IPS DF 19.7 (cell line): ENCODE results near the gene ACTL8.
A peak's percentile ranks its signal among the peaks of the same experiment; 100 is the strongest.

Experiments used
- DNase-seq: peaks from one replicate; pipeline ENCODE4 v3.0.0-alpha.2; 2013; ENCODE audit warnings: low read depth, low spot score

ACTL8 gene

DNA sequence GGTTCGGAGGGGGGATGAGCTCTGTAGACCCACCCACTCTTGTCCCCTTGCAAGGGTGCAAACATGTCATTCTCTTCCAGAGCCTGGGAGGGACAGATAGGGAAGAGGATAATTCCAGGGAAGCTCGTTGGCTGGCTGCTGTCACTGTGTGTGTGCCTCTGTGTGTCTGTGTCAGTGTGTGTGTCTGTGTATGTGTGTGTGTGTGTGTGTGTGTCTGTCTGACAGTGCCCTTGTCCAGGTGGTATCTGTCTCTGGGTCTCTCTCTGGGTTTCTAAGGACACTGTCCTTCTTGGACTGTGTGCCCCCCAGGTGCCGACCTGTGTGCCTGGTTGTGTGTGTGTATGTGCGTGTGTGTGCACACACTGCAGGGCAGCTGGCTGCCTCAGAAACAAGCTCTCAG is 90.5 kb downstream of the ACTL8 start:
- no peak for DNase-seq

DNA sequence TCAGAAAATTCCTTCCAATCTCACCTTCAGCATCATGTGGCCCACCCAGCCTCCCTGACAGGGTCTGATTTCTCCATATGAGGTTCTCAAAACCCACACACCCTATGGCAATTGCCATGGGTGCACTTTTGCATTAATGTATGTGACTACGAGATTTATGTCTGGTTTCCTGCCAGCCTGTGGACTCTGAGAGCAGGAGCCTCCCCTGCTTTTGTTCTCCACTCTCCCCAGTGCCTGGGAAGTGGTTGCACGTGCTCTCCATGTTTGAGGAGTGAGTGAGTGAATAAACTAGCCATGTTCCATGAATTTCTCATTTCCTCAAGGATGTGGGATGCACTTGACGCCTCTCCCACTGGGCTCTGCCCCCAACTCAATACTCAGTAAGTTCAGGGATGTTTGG is 91.2 kb downstream of the ACTL8 start:
- no peak for DNase-seq

DNA sequence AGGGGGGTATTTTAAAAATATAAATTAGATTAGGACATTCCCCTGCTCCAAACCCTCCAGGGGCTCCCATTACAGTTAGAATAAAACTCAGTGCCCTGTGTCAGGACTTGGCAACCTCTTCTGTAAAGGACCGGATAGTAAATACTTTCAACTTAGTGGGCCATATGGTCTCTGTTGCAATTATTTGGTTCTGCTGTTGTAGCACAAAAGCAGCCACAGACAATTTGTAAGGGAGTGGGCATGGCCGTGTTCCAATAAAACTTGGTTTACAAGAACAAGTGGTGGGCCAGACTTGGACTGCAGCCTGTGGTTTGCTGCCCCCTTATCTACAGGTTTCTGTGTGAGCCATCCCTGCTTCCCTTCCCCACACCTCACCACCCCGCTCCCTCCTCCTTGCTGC is 92.0 kb downstream of the ACTL8 start:
- DNase-seq, result no peak

DNA sequence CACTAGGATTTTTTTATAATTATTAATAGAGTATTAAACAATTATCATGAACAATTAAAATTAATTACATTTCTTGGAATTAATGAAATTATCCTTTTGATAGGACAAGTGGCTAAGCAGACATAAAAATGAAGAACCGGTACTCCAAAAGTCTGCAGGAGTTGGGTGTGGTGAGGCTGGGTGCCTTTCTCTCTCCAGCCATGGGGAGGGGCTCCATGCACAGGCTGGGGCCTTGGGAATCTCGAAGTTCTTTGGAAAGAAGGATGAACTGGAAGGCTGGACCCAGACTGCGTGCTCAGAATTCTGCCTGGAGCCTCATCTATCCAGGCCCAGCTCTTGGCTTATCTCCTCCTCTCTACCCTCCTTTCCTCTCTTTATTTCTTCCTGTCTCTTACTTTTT is 94.1 kb downstream of the ACTL8 start:
- DNase-seq, result no peak

- DNase-seq, result no peak
Measured at GRCh38 chr1:17851056-17851455, 95.9 kb downstream of the ACTL8 start.

DNA sequence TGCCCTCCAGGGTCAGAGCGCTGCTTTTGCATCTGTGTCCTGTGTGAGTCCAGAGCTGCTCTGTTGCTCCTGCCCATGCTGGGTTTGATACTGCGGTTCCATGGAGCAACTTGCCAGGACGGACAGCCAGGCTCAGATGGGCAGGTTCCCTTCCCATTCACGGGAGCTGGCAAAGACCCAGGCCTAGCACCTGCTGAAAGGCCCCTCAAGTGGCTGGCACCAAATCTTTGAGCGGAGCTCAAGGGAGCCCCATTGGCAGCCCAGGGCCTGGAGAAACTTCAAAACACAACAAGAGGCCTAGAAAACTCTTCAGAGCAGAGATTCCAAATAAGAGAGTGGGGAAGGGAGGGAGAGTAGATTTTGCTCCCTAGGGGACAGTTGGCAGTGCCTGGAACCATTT is 97.2 kb downstream of the ACTL8 start:
- DNase-seq, result no peak

- DNase-seq, result no peak
Measured at GRCh38 chr1:17853241-17853935, 98.3 kb downstream of the ACTL8 start.

DNA sequence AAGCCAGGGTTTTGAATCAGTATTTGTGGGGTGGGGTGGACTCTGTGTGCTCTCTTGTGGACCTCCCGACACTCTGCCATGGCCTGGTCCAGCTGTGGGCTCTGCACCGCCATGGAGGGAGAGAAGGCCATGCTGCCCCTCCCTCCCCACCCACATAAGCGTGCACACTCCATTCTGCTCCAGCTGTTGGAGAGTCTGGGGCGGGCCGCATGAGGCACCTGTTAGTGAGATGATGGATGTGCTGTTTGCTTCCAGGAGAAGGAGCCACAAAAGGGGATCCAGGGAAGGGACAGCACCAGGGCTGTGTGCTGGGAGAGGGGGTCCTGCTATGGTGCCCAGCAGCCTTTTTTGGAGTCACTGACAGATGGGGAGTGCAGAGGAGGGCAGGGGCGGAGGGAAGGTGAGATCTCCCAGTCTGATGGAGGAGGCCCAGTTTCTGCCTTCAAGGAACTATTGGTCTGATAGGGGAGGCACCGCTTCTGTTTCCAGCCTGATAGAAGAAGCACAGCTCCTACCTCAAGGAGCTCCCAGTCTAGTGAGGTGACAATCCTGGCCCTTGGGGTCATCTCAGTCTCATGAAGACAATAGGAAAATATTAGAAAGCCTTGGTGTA is 101.5 kb downstream of the ACTL8 start:
- no peak for DNase-seq

DNA sequence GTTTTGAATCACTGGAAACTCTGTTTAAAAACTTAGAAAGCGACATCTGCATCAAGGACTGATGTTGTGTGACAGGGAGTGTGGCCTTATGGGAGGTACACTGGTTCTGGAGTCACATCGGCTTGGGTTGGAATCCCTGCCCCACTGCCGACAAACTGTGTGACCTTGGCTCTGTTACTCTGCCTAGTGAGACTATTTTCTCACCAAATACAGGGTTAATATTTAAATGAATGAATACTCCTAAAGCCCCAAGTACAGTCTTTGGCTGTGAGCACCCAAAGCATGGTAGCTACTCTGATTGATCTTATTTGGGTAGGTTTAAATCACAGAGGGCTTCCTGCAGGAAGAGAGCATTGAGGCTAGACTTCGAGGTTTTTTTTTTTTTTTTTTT is 102.0 kb downstream of the ACTL8 start:
- DNase-seq, result no peak

DNA sequence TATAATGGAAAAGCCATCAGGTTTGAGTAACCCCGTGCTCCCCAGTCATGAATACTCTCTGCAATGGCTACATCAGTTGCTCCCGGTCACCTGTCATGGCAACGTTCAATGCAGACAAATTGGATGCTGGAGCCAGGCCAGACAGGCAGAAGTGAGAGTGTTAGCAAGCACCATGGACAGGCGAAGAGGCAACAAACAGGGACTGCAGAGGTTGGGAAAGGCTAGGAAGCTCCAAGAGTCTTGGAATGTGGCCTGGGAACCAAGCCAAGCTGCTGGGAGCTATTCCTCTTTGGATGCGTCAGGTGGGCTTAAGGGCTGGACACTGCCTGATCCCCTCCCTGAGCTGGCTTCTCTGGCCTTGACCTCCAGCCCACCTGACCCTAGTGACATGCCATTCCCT is 102.9 kb downstream of the ACTL8 start:
- DNase-seq, result no peak

- no peak for DNase-seq
Measured at GRCh38 chr1:17860812-17861211, 105.7 kb downstream of the ACTL8 start.

DNA sequence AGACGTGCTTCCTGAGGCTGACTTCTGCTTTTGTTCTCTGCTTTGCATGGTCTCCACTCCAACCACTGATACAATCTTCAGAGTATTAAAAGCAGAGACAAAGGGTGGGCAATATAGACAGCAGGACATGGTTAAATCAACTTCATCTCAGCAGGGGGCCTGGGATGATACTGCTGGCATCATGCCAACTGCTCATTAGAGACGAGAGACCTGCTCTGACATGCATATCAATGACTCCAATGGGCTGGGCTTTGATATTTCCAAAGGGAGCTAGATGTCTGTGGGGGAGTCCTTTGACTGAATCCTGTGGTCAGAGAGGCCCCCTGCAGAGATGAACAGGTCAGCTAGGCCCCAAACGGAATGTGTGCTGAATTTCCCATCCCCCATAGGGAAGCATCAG is 106.6 kb downstream of the ACTL8 start:
- peak; percentile 5 for DNase-seq

DNA sequence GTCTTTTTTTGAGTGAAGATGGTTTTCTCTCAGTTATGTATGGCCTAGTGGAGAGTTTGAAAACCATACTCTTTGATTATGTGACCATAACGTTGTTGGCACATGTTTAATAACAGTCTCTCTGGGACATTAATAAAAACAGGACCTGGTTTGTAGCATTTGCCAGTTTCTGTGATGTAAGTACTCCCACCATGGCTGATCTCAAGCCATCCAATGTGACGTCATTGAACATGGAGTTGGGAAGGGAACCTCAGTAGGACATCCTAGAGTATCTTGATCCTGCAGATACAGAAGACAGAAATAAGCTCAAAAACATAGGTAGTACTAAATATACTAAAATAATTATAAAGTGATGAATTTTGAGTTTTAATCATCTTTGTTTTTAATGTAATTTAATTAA is 107.0 kb downstream of the ACTL8 start:
- no peak for DNase-seq

DNA sequence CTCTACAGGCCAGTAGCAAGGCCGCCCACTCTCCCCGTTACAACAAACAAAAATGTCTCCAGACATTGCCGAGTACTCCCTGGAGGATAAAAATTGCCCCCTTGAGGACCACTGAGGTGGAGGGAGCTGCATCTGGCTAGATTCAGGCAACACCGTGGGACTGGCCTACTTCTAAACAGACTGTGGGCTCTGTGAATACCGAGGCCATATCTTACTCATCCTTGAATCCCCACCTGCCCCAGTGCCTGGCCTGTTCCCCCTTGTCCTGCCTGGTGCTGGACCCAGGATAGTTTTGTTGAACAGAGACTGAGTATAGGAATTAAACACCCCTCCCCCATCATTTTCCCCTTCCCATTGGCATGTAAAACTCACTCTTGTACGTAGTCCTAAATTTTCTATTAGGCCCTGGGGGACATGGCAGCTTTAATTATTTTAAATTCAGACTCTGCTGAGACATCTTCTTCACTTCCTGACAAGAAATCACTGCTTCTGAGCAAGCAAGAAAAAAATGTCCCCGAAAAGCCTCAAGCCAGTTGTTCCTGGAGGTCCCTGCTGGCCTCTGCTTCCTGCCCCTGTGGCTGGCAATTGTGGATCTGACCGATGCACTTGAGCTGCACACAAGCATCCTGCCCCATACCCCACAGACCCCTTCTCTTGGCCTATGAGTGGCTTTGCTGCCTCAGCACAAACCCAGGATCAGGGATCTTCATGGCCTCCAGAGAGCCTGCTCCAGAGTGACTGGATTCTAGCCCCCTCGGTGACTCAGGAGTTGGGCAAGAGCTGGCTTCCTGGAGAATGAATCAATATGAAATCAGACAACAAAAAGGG is 111.0 kb downstream of the ACTL8 start:
- no peak for DNase-seq

DNA sequence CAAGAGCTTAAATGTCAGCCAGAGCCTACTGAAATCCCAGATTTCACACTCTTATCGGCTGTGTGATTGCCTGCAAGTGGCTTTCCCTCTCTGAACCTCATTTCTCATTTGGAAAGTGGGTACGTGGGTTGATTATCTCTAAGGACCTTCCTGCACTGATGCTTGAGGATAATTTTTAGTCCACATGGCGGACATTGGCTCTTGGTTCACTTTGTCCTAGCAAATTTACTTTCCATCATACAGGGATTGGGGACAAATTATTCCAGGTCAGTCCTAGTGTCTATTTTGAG is 111.6 kb downstream of the ACTL8 start:
- no peak for DNase-seq

- DNase-seq, result no peak
Measured at GRCh38 chr1:17867470-17867869, 112.3 kb downstream of the ACTL8 start.

DNA sequence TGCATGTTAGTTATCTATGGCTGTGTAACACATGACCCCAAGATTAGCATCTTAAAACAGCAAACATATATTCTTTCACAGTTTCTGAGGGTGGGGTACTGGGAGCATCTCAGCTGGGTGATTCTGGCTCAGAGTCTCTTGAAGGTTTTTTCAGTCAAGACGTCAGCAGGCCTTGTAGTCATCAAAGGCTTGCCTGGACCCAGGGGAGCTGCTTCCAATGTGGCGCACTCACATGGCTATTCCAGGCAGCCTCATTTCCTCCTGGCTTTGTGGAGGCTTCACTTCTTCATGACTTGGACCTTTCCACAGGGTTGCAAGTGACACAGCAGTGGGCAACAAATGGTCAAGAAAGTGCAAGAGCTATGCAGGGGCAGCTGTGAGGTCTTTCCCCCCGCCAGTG is 114.7 kb downstream of the ACTL8 start:
- no peak for DNase-seq

DNA sequence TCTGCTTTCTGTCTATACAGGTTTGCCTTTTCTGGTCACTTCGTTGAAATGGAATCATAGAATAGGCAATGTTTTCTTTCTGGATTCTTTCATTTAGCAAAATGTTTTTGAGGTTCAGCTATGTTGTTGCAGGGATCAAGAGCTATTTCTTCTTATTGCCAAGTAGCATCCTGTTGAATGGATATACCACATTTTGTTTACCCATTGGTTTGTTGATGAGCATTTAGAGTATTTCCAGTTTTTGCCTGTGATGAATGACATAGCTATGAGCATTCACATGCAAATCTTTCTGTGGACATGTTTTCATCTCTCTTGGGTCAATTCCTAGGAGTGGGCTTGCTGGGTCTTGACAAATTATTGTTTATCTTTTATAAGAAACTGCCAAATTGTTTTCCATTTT is 115.5 kb downstream of the ACTL8 start:
- no peak for DNase-seq

DNA sequence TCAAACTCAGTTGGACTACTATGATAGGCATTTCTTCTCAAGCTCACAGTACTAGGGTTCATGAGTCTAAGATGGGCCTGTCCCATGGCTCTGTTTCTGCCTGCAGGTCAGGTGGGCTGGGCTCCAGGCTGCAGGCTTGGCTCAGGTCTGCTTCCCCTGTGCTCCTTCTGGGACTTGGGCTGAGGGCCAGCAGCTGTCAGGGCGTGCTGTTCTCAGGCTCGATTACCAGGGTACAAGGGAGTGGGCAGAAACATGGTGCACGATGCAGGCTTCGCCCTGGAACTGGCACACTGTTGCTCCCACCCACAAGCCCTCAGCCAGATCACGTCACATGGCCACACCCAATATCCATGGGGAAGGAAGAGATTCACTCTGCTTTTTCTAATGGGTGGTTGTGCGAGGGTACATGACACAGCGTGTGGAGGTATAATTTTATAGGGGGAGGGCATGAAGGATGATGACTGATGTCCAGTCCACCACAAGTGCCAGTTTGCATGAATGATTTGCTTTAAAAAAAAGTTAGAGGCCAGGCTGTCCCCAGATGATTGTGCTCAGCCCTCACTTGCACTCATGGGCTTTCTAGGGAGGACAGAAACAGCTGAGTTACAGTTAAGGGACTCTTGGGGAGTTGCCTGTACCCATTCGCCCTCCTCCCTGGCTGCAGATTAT is 118.0 kb downstream of the ACTL8 start:
- no peak for DNase-seq

GRCh38 chr1:17874231-17874630 is 119.1 kb downstream of the ACTL8 start:
- DNase-seq, result no peak

GRCh38 chr1:17874710-17875109 is 119.6 kb downstream of the ACTL8 start:
- no peak for DNase-seq

DNA sequence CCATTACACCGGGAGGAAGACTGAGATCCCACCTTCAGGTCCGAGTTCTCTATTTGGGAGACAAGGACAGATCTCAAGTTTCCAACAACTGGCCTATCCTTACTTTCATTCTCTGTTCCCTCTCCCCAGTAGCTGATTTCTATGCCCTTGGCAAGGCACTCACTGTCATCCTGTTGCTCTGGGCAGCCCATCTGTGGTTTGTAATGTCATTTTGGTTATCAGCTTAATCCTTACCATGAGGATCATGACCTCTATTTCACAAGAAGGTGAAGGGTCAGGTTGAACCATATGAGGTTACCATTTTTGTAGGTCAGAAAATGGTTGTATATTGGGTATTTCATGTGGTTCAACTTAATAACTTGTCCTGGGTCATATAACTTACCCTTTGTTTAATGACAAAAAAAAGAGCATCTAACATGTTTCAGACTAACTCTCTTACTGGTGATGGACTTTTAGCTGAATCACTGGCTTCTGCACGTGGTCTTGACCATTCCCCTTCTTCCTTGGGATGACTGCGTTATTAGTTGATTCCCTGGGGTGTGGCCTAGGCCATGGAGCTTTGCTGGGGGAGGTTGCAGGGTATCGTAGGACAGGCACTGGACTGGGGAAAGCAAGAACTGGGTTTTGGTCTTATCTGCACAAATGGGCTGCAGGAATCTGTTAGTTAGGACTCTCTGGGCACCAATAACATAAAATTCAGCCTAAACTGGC is 120.2 kb downstream of the ACTL8 start:
- DNase-seq, result no peak
